HG03520 (cell line): ENCODE data around the gene COA6.
A peak's percentile ranks its signal among the peaks of the same experiment; 100 is the strongest.
"Not testable (repeated sequence)": the region's sequence is repeated elsewhere in the genome, so short reads cannot be mapped to it uniquely, and the experiment has no call there.

ENCODE experiments used
- ATAC-seq: cut with Tn5 transposase; IDR thresholded peaks from one replicate; pipeline ENCODE4 v1.9.1; 2021; ENCODE audit warnings: mild to moderate bottlenecking, moderate library complexity; ENCODE audit not compliant: unreplicated experiment

COA6 gene

DNA sequence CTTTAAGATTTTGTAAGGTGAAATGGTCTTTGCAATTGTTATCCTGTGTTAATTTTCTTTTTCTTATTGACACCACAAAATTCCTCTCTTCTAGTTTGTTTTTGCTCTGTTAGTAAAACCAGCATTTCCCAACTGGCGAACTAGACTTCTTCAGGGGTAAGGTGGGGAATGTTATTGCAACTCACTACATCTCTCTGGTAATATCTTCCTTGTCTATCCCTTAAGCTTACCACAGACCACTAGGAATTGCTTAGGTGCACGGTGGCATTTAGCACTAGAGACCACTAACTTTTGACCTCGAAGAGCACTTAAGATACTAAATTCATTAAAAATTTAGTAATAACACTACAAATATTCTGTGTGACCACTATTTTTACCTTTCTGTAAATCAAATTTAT, 4.2 kb upstream of the COA6 start:
- no peak for ATAC-seq

DNA sequence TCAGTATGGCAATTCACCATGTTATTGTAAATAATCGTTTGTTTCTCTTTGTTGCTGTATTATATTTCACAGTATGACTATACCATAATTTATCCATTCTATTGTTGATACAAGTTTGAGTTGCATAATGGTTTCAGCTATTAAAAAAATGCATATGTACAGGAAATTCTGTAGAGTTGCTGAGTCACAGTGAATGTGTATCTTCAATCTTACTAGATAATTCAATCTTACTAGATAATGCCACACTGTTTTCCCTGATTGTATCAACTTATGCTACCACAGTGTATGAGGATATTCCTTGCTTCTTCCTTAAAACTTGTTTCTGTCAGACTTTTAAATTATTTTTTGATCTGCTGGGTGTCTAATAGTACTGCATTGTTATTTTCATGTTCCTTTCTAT, 3.5 kb upstream of the COA6 start:
- no peak for ATAC-seq

DNA sequence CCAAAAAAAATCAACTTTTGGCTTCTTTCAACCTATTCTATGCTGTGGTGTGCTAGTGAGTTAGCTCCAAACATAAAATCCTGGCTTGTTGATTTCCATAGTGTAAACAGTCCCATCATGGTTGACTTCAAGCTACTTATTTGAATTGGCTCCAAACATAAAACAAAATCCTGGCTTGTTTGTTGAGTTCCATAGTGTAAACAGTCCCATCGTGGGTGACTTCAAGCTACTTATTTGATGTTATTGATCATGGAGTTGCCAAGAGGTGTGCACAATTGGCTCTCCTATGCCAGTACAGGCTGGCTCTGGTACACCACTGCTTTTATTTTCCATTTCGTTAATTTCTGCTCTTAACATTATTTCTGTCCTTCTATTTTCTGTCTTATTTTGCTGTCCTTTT, 1.8 kb upstream of the COA6 start:
- no peak for ATAC-seq

DNA sequence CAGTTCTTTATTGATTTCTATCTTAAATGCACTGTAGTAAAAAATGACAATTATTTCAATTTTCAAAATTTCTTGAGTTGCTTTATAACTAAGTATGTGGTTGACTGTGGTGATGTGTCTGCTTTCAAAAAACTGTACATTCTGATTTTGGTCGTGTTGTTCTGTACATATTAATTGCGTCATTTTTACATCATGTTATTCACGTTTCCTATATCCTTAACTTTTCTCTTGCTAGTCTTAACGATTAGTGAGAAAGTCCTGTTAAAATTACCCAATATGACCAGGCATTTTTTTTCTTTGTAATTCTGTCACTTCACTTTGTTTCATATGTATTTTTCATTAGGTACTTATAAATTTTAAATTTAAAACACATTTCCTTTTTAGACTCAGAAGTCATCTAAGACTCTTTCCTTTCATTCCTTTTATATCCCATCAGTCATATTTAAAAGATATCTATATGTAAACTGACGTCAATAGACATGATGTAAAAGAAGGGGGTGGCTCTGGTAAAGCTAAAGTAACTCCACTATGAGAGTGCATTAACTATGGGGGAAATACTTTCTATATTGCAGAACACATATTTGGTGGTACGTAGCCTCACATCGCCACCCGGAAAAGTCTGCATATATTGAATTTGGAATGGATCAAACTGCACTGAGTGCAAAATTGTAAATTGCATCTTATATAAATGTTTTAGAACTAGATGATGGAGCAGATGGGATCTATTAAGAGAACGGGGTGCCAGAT, 1.1 kb upstream of the COA6 start:
- no peak for ATAC-seq

DNA sequence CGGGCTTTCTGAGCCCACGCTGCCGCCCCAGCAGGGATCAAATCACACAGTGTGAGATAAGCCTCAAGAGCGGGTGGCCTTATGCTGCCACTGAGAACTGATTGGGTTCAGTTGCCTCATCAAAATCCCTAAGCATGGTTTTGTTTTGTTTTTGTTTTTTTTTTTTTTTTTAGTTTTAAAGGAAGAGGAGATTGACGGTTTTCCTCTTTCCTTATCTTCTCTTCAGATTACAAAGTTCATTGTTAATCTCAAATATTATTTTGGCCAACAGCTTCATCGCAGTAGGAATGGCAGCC, 651 bp downstream of the COA6 start:
- peak; percentile 17 for ATAC-seq

DNA sequence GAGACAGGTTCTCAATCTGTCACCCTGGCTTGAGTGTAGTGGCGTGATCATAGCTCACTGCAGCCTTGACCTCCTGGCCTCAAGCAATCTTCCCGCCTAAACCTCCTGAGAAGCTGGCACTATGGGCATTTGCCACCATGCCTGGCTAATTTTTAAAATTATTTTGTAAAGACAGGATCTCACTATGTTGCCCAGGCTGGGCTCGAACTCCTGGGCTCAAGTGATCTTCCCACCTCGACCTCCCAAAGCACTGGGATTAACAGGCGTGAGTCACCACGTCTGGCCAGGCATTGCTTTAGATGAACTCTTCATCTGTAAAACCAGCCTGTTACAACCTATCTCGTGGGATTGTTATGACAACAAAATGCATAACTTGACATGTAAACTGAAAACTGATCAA, 2.4 kb downstream of the COA6 start:
- no peak for ATAC-seq

DNA sequence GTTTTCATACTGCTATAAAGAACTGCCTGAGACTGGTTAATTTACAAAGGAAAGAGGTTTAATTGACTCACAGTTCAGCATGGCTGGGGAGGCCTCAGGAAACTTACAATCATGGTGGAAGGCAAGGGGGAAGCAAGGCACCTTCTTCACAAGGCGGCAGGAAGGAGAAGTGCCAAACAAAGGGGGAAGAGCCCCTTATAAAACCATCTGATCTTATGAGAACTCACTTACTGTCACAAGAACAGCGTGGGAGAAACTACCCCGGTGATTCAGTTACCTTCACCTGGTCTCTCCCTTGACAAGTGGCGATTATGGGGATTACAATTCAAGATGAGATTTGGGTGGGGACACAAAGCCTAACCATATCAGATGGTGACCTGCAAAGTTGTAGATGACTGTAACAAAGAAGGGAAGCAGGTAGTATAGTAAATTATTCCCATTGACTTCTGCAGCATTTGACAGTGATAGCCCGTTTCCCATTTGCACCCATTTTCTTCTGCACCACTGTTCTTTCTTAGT, 6.4 kb downstream of the COA6 start:
- ATAC-seq, result not testable (repeated sequence)

DNA sequence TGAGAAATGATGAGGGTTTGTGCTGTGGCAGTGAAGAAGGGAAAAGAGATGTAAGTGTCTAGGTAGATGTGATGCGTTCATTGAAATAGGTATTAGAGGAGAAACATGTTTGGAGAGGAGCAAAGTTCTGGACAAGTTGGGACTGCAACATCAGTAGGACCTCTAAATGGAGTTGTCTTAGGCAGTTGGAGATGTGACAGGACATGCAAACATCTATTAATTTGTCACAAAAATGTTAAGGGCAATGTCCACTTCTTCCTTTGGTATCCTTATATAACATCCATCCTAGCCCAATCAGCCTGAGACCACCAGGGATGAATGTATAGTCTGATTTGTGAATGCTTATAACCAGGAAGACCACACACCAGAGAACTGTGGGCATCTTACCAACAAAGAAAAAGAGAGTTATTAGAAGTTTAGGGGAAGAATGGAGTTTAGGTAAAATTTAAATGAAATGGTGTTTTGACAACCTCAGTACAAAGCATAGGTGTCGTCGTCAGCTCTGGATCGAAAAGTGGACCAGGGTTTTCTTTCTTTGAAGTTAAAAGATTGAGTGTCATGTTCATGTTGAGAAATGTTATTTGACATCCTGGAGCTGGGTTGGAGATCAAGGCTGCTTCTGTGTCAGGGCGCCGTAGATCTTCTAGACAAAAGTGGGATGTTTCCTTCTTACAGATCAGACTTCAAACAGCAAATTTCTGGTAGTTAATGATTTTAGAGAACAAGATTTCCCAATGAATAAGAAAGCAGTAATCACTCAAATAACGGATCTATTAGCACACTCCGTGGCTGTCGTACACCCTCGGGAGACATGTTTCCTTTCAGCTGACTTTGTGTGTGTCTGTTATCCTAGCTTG, 8.7 kb downstream of the COA6 start:
- ATAC-seq, result no peak

DNA sequence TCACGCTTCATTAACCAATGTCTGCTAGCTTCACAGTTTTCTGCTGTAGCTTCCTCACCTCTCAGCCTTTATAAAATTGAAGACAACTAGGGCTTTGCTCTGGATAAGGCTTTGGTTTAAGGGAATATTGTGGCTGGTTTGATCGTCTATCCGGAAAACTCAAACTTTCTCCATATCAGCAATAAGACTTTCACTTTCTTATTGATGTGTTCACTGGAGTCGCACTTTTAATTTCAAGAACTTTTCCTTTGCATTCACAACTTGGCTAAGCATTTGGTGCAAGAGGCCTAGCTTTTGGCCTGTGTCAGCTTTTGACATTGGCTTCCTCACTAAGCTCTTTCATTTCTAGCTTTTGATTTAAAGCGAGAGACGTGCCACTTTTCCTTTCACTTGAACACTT, 12.9 kb downstream of the COA6 start:
- ATAC-seq, result no peak

DNA sequence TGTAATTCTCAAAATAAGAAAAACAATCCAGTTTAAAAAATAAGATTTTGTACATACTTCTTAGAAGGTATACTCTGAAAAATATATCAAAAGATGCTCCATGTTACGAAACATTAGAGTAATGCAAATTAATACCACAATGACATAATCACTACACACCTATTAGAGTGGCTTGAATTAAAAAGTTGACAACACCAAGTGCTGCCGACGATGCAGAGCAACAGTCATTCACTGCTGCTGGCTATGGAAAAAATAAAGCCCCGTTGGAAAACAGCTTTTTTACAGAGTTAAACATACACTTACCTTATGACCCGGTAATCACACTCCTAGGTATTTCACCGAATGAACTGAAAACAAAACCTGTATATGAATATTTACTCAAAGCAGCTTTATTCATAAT, 14.8 kb downstream of the COA6 start:
- ATAC-seq, result no peak

DNA sequence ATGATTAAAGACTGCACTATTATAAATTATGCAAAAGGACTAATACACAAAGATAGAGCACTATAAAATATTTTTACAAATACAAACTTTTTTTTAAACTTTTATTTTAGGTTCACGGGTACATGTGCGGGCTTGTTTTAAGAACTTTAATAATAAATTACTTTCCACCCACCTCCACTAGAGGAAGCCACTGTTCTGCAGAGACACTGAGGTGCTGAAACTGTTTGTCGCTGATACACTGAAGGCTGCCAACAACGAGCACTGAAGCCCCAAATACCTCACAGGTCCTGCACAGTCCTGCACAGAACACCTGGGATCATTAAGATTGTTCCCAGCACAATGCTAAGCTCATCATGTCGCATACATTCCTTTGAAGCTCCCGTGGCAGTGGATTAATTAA, 19.9 kb downstream of the COA6 start:
- ATAC-seq, result no peak

DNA sequence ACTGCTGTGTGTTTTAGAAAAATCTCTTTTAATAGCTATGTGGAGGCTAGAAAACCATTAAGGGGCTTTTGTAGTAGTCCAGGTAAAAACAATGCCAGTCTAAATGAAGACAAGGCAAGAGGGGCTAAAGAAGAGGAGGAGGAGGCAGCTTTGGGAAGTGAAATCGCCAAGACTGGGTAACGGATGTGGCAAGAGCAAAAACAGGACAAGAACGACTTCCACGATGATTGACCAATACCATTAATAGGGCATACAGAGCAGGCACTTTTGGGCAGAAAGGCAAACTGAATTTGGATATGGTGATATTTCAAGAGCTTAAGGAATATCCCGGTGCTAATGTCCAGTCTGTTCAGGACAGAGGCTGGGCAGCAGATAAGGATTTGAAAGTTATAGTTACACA, 22.0 kb downstream of the COA6 start:
- no peak for ATAC-seq

DNA sequence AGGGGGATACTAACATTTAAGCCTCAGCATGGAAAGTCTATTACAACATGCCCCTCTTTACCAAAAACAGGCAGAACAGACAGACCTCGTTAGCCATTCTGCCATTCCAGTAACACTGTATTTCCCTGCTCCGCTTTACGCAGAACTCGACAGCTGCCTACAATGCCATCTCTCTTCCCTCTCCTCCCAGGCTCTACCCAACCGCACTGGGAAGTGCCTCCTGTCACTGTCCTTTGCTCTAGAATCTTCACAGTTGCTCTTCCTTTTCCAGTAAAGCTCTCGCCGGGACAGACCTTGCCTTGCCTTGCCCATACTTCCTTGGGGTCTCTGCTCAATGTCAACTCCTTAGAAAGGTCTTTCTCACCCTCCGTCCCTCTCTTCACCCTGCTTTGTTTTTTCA, 22.8 kb downstream of the COA6 start:
- ATAC-seq, result no peak

DNA sequence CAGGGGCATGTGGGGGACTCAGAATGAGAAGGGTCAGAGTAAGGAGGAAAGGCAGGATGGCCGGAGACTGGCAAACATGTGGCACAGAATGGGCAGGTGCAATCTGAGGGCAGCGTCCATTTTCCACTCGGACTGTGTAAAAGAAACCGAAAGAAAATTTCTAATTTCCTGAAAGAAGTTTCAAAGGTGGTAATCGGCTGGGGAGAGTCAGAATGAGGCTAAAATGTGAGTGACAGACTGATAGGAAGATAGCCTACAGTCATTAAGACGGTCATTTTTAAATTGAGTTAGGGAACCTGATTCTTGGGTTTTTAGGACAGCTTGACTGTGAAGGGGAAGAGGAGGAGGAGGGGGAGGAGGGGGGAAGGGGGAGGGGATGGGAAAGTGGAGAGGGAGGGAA, 23.6 kb downstream of the COA6 start:
- ATAC-seq, result no peak

DNA sequence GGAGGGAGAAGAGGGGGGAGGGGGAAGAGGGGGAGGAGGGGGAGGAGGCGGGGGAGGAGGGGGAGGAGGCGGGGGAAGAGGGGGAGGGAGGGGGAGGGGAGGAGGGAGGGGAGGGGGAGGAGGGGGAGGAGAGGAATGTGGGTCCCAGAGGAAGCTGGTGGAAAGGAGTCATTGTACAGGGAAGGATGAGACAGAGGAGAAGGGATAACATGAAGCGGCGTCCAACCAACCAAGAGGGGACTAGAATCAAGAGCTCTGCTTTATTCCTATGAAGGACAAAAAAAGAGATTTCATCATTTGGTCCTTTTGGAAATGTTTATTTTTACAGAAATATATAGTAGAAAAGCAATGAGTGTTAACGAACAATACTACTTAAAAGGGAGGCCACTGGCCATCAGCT, 24.5 kb downstream of the COA6 start:
- no peak for ATAC-seq

DNA sequence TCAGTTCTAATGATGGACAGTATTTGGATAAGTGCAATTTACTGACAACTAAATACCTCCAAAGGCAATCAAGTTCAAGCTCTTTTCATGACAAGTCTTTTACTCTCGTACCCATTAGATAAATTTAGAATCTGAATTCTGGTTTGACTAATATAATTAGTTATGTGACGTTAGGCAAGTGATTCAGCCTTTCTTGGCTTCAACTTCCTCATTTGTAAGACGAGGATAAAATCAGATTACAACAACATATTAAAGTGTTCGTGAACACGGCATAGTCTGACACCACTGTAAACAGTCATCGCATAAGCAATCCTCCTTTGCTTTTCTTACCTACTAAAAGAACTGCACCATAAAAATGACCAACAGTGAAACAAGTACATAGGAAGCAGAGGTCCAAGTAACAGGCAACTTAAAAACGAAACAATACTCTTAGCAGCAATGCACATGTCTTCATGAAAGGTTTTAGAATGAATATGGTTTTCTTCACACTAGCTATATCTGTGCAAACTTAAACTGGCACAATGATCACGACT, 25.7 kb downstream of the COA6 start:
- peak; percentile 49 for ATAC-seq

DNA sequence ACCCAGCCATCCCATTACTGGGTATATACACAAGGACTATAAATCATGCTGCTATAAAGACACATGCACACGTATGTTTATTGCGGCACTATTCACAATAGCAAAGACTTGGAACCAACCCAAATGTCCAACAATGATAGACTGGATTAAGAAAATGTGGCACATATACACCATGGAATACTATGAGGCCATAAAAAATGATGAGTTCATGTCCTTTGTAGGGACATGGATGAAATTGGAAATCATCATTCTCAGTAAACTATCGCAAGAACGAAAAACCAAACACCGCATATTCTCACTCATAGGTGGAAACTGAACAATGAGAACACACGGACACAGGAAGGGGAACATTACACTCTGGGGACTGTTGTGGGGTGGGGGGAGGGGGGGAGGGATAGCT, 26.3 kb downstream of the COA6 start:
- not testable (repeated sequence) for ATAC-seq

DNA sequence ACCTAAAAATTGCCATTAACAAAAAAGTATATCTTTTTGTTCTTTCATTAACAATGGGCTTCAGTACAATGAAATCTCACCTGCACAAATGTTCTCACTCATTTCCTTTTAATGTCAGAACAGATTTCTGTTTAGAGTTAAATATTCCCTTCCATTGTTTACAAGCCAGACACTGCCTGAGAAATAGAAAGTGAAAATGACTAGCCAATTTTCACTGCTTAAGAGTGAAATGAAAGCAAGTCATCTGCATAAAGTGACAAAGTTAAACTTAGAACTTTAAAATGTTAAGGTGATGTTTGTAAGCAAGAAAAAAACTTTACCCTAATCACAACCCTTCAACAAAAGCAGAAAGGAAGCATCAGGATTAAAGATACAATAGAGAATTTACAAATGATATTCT, 27.5 kb downstream of the COA6 start:
- no peak for ATAC-seq

DNA sequence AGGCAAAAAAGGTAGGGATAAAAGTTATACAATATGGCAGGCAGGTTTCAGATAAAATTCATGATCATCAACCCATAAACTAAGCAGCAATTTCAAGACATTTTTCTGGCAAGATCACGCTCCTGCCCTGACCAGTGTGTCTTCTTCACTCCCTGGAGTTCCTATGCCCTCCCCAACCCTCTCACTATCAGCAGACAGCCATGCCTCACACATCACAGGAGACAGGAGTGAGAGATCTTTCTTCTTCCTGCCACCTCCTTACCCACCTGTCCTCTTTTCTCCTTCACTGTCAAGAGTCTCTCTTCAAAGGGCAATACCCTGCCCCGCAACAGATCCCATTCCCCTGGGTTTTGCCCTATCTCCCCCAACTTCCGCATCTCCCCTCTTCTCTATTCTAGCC, 28.4 kb downstream of the COA6 start:
- no peak for ATAC-seq

DNA sequence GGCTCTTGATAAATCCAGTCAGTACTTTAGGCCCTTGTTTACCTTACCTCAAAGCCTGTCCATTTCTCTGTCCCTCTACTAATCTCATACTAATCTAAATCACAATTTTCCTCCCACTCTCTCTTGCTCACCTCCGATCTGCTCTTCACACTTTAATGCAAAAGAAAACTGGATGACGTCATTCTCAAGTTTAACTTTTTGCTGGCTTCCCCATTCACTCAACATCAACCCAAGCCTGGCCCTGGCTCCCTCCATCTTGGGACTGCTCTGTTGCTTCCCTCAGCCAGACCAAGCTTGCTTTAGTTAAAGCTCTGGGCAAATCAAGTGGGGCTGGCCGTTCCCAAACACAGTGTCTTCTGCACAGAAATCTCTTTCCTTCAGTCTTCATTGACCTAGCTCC, 29.7 kb downstream of the COA6 start:
- no peak for ATAC-seq

DNA sequence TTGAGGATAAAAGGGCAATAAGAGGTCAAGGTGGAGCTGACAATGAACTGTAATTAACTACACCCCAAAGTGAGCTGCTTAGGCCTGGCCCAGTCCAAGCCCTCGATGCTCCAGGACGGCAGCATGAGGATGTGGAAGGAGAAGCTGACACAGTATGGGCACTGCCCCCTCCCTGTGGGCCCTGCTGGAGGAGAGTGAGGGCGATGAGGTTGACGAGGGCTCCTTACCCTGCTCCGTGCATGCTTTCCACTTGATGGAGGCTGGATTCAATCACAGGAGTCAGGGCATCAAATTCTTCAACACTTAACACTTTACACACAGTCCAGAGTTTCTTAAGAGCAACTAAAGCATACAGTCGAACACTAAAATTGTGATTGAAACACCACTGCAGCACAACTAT, 32.4 kb downstream of the COA6 start:
- ATAC-seq, result no peak

DNA sequence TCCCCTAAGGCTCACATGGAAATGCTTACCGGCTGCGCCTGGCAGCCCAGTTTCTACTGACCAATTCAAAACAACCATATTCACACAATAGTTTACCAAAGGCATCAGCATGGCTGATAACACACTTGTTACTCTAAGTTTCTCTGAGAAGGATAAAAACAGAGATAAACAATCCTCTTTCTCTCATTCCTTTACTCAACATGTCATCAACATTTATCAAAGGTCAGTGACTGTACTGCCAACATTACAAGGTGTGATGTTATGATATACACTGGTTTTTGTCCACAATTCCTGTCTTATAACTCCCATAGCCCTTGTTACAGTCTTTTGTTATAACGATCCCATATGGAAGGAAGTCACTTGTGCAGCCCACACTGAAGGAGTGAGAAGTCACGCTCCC, 33.6 kb downstream of the COA6 start:
- ATAC-seq, result no peak
